Measurements from ENCODE around the gene NEFH. TPM values are rescaled to one million over a fixed set of nuclear protein-coding genes. Genes with fewer than 3 reads are reported as not detected.

NEFH gene
- total RNA-seq, 1 donor from 2014 or later, result 0.69 TPM

DNA sequence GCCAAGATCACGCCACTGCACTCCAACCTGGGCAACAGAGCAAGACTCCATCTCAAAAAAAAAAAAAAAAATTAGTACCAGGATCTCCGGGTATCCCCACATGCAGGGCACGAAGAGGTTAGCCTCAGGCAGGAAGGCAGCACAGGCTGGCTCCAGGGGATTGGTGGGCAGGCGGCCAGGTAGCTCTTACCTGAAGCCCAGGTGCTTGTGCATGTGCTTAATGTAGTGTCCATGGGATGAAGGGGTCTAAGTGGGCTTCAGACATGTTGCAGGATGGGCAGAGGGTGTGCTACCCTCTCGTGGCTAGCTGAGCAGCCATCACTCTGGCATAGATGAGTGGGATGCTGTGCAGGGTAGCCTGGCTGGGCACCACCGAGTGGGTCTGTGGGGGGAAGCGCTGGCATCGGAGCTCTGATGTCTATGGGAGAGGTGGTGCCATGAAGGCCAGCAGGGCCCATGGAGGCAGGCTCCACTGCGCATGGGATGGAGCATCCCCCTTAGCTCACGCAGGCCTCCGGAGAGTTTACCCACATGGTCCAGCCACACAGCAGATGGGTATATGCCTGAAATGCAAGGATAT is 30.6 kb upstream of the NEFH start:
- TF ChIP-seq, protein P1, sequence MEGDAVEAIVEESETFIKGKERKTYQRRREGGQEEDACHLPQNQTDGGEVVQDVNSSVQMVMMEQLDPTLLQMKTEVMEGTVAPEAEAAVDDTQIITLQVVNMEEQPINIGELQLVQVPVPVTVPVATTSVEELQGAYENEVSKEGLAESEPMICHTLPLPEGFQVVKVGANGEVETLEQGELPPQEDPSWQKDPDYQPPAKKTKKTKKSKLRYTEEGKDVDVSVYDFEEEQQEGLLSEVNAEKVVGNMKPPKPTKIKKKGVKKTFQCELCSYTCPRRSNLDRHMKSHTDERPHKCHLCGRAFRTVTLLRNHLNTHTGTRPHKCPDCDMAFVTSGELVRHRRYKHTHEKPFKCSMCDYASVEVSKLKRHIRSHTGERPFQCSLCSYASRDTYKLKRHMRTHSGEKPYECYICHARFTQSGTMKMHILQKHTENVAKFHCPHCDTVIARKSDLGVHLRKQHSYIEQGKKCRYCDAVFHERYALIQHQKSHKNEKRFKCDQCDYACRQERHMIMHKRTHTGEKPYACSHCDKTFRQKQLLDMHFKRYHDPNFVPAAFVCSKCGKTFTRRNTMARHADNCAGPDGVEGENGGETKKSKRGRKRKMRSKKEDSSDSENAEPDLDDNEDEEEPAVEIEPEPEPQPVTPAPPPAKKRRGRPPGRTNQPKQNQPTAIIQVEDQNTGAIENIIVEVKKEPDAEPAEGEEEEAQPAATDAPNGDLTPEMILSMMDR (IDR thresholded peaks at IDR 0.05; ENCODE audit: unreplicated experiment), result no peak
- no peaks in the 10 kb centered on the region for H3K27me3 Mint-ChIP-seq

DNA sequence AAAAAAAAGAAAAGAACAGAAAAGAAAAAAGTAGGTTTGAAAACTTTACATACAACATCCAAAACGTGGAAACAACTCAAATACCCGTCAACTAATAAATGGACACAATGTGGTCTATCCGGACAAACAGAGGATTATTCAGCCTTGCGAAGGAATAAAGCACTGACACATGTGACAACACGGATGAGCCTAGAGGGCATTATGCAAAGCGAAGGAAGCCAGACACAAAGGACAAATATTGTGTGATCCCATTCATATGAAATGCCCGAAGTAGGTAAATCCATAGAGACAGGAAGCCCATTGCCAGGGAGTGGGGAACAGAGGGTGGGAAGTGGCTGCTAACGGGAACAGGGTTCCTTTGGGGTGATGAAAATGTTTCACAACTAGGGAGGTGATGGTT is 29.8 kb upstream of the NEFH start:
- Mint-ChIP-seq H3K4me3 (ENCODE audit: low read depth) (no peak overlapping the region), H3K27ac (no peak overlapping the region), H3K4me1 (ENCODE audit: low read depth) (no peaks in the 10 kb centered on the region), H3K9me3 (ENCODE audit: low read depth) (no peaks in the 10 kb centered on the region), H3K36me3 (ENCODE audit: insufficient read depth) (no peaks in the 10 kb centered on the region), H3K27me3 (no peaks in the 10 kb centered on the region)
- DNase-seq (ENCODE audit: low spot score, unreplicated experiment), result no peak
- TF ChIP-seq, protein P1 (IDR thresholded peaks at IDR 0.05; ENCODE audit: unreplicated experiment), result no peak

More for the DNA sequence above, 30.6 kb upstream of the NEFH start:
- Mint-ChIP-seq H3K4me1 (ENCODE audit: low read depth) (no peaks in the 10 kb centered on the region), H3K9me3 (ENCODE audit: low read depth) (no peaks in the 10 kb centered on the region), H3K4me3 (ENCODE audit: low read depth) (no peak overlapping the region), H3K36me3 (ENCODE audit: insufficient read depth) (no peaks in the 10 kb centered on the region), H3K27ac (peak overlapping the region; percentile 29)
- no peak for DNase-seq (ENCODE audit: low spot score, unreplicated experiment)

DNA sequence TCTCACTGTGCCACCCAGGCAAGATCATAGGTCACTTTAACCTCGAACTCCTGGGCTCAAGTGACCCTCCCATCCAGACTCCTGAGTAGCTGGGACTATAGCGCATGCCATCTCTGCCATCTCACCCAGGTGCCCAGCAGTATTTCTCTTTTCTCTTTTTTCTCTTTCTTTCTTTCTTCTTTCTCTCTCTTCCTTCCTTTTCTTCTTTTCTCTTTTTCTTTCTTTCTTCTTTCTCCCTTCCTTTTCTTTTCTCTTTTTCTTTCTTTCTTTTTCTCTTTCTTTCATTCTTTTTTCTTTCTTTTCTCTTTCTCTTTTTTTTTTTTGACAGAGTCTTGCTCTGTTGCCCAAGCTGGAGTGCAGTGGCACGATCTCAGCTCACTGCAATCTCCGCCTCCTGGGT is 28.2 kb upstream of the NEFH start:
- DNase-seq (ENCODE audit: low spot score, unreplicated experiment), result no peak
- TF ChIP-seq, protein P1 (IDR thresholded peaks at IDR 0.05; ENCODE audit: unreplicated experiment), result no peak
- Mint-ChIP-seq H3K27ac (no peak overlapping the region), H3K4me3 (ENCODE audit: low read depth) (no peak overlapping the region), H3K9me3 (ENCODE audit: low read depth) (no peaks in the 10 kb centered on the region), H3K36me3 (ENCODE audit: insufficient read depth) (no peaks in the 10 kb centered on the region), H3K27me3 (no peaks in the 10 kb centered on the region), H3K4me1 (ENCODE audit: low read depth) (peaks cover 1% of the 10 kb centered on the region)

DNA sequence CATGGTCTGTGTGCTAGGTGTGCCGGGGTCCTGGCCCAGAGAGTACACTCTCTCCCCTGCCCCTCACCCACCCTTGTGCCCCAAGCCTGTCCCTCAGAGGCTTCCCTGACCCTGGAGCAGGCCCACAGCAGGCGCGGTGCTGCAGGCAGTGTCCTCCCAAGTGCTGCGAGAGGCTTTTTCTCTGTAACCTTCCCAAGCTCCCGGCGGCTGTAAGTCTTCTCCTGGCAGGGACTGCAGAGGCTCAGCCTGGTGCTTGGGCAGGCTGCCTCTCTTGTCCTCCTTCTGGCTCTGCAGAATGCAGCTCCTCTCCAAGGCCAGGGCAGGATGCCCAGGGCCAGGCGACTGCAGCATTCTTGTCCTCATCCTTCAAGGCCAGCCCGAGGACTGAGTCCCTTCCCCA is 25.7 kb upstream of the NEFH start:
- Mint-ChIP-seq H3K27me3 (no peaks in the 10 kb centered on the region), H3K36me3 (ENCODE audit: insufficient read depth) (no peaks in the 10 kb centered on the region), H3K4me1 (ENCODE audit: low read depth) (peaks cover 3% of the 10 kb centered on the region), H3K4me3 (ENCODE audit: low read depth) (no peak overlapping the region), H3K27ac (no peak overlapping the region), H3K9me3 (ENCODE audit: low read depth) (no peaks in the 10 kb centered on the region)
- TF ChIP-seq, protein P1 (IDR thresholded peaks at IDR 0.05; ENCODE audit: unreplicated experiment), result no peak
- DNase-seq (ENCODE audit: low spot score, unreplicated experiment), result no peak

DNA sequence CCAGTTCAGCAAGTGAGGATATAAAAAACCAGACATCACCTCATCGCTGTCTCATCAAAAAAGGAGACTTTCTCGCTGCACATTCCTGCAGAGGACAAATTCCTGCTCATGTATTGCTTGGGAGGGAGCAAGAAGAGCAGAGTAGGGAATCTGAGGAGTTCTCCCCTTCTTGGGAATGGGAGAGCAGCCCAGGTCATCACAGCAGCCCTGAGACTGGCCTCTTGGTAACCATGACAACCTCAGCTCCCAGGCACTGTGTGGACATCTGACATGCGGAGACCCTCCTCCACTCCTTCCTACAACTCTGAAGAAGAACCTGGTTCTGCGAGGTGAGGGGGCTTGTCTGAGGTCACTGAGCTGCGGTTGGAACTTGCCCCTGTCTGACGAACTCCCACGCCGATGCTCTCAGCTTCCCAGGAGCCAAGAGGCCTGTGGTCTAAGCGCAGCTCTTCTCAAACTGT is 23.8 kb upstream of the NEFH start:
- TF ChIP-seq, protein P1 (IDR thresholded peaks at IDR 0.05; ENCODE audit: unreplicated experiment), result no peak
- Mint-ChIP-seq H3K4me3 (ENCODE audit: low read depth) (no peak overlapping the region), H3K27me3 (no peaks in the 10 kb centered on the region), H3K36me3 (ENCODE audit: insufficient read depth) (no peaks in the 10 kb centered on the region), H3K9me3 (ENCODE audit: low read depth) (no peaks in the 10 kb centered on the region), H3K4me1 (ENCODE audit: low read depth) (peaks cover 3% of the 10 kb centered on the region), H3K27ac (no peak overlapping the region)
- no peak for DNase-seq (ENCODE audit: low spot score, unreplicated experiment)

Measured in progenitor cell of endocrine pancreas (in vitro differentiated cells).